SJSA1 (cell line): ENCODE data around the gene PDPK1. TPM values are rescaled to one million over a fixed set of nuclear protein-coding genes. Genes with fewer than 3 reads are reported as not detected.
"Not testable (repeated sequence)": the region's sequence is repeated elsewhere in the genome, so short reads cannot be mapped to it uniquely, and the experiment has no call there.

Source experiments
- DNase-seq, 2 experiments: peaks; one replicate each; pipeline ENCODE4 v3.0.0-alpha.2; 2015 to 2020; ENCODE audit warnings: low spot score in 2 of 2, low read depth in 1 of 2
- H3K27ac ChIP-seq: fragments of 250-450 bp; sonication (Bioruptor Pico); 2 replicates; pipeline ENCODE4 v1.5.1; 2020; ENCODE audit warnings: mild to moderate bottlenecking, moderate library complexity
- H3K27me3 ChIP-seq: fragments of 250-450 bp; sonication (Bioruptor Pico); replicated peaks from 2 replicates; pipeline ENCODE4 v1.5.1; 2020; ENCODE audit warnings: mild to moderate bottlenecking, moderate library complexity
- H3K36me3 ChIP-seq: fragments of 250-450 bp; sonication (Bioruptor Pico); 2 replicates; pipeline ENCODE4 v1.5.1; 2020; ENCODE audit warnings: mild to moderate bottlenecking
- H3K4me1 ChIP-seq: fragments of 250-450 bp; sonication (Bioruptor Pico); replicated peaks from 2 replicates; pipeline ENCODE4 v1.6.1; 2021; ENCODE audit warnings: mild to moderate bottlenecking
- H3K4me3 ChIP-seq: fragments of 250-450 bp; sonication (Bioruptor Pico); 2 replicates; pipeline ENCODE4 v1.5.1; 2020; ENCODE audit warnings: mild to moderate bottlenecking
- H3K9me3 ChIP-seq: fragments of 250-450 bp; sonication (Bioruptor Pico); replicated peaks from 2 replicates; pipeline ENCODE4 v1.5.1; 2020; ENCODE audit warnings: mild to moderate bottlenecking
- total RNA-seq: library from RNA; depleted of rRNA; stranded (reverse); fragments of >200 nt; shearing (Covaris generic); gene quantifications from 2 replicates; pipeline ENCODE4 v1.2.3, GENCODE V29; 2014; rRNA removed

Gene PDPK1
- total RNA-seq, 1 experiment from 2014 or later: 20.3 TPM

GRCh38 chr16:2621395-2621794 is 83.6 kb downstream of the PDPK1 start:
- H3K9me3 ChIP-seq, DNase-seq: not testable (repeated sequence)

GRCh38 chr16:2627075-2627474 is 89.3 kb downstream of the PDPK1 start:
- H3K4me1 ChIP-seq, DNase-seq, H3K27ac ChIP-seq, H3K9me3 ChIP-seq, H3K4me3 ChIP-seq, H3K36me3 ChIP-seq, H3K27me3 ChIP-seq: not testable (repeated sequence)

More at GRCh38 chr16:2621395-2621794, 83.6 kb downstream of the PDPK1 start:
- H3K27ac ChIP-seq, H3K4me1 ChIP-seq, H3K27me3 ChIP-seq, H3K36me3 ChIP-seq, H3K4me3 ChIP-seq: not testable (repeated sequence)

GRCh38 chr16:2631203-2631602 is 93.4 kb downstream of the PDPK1 start:
- H3K4me1 ChIP-seq, H3K36me3 ChIP-seq, H3K9me3 ChIP-seq, H3K27ac ChIP-seq, H3K27me3 ChIP-seq, H3K4me3 ChIP-seq, DNase-seq: not testable (repeated sequence)

GRCh38 chr16:2632291-2632690 is 94.5 kb downstream of the PDPK1 start:
- not testable (repeated sequence) for H3K4me1 ChIP-seq, H3K36me3 ChIP-seq, H3K9me3 ChIP-seq

GRCh38 chr16:2639071-2639721 is 101.4 kb downstream of the PDPK1 start:
- not testable (repeated sequence) for H3K36me3 ChIP-seq, H3K27ac ChIP-seq, DNase-seq, H3K4me1 ChIP-seq, H3K9me3 ChIP-seq, H3K27me3 ChIP-seq, H3K4me3 ChIP-seq

More at GRCh38 chr16:2632291-2632690, 94.5 kb downstream of the PDPK1 start:
- not testable (repeated sequence) for H3K27ac ChIP-seq, H3K27me3 ChIP-seq, DNase-seq, H3K4me3 ChIP-seq

GRCh38 chr16:2639722-2640072 is 101.9 kb downstream of the PDPK1 start:
- not testable (repeated sequence) for H3K4me1 ChIP-seq, H3K36me3 ChIP-seq, H3K9me3 ChIP-seq, H3K4me3 ChIP-seq, DNase-seq, H3K27ac ChIP-seq, H3K27me3 ChIP-seq

- not testable (repeated sequence) for H3K27me3 ChIP-seq, H3K36me3 ChIP-seq, H3K27ac ChIP-seq, H3K9me3 ChIP-seq, H3K4me1 ChIP-seq, H3K4me3 ChIP-seq, DNase-seq
Measured at GRCh38 chr16:2642561-2642960, 104.7 kb downstream of the PDPK1 start.

GRCh38 chr16:2644754-2645453 is 107.1 kb downstream of the PDPK1 start:
- H3K36me3 ChIP-seq, DNase-seq, H3K27me3 ChIP-seq, H3K27ac ChIP-seq, H3K4me1 ChIP-seq, H3K4me3 ChIP-seq, H3K9me3 ChIP-seq: not testable (repeated sequence)

GRCh38 chr16:2651268-2651871 is 113.5 kb downstream of the PDPK1 start:
- H3K9me3 ChIP-seq, H3K27me3 ChIP-seq, DNase-seq, H3K4me1 ChIP-seq, H3K27ac ChIP-seq, H3K4me3 ChIP-seq, H3K36me3 ChIP-seq: not testable (repeated sequence)

Other genes with a start within 250 kb of the PDPK1 start
- 0.06 TPM in 1 of 2 replicates, not detected in the other for gene ABCA3, start 197.3 kb upstream of the PDPK1 start, total RNA-seq
- gene CCNF, start 108.6 kb upstream of the PDPK1 start, total RNA-seq: 43.4 and 48.2 TPM in 2 replicates
- 22.3 and 36.3 TPM in 2 replicates for gene TEDC2, start 77.9 kb upstream of the PDPK1 start, total RNA-seq
- 0.24 TPM in 1 of 2 replicates, not detected in the other for gene NTN3, start 66.7 kb upstream of the PDPK1 start, total RNA-seq
- 8.4 and 9.3 TPM in 2 replicates for gene TBC1D24, start 62.9 kb upstream of the PDPK1 start, total RNA-seq
- gene ATP6V0C, start 24.1 kb upstream of the PDPK1 start, total RNA-seq: 44.6 and 69.7 TPM in 2 replicates
- 12.6 and 22.1 TPM in 2 replicates for gene AMDHD2, start 17.6 kb upstream of the PDPK1 start, total RNA-seq
- not detected in 2 replicates for gene CEMP1, start 6.6 kb upstream of the PDPK1 start, total RNA-seq
- gene KCTD5, start 144.5 kb downstream of the PDPK1 start, total RNA-seq: 57.7 and 95.0 TPM in 2 replicates
- 0.37 TPM in 1 of 2 replicates, not detected in the other for gene PRSS27, start 182.2 kb downstream of the PDPK1 start, total RNA-seq
- 45.0 and 49.1 TPM in 2 replicates for gene SRRM2, start 214.6 kb downstream of the PDPK1 start, total RNA-seq
- 311 and 727 TPM in 2 replicates for gene ELOB, start 239.3 kb downstream of the PDPK1 start, total RNA-seq
- not detected in 2 replicates for gene PRSS33, start 249.5 kb downstream of the PDPK1 start, total RNA-seq